Anterior cingulate cortex (tissue), 58 donors: ENCODE data around the gene YJEFN3.

Source experiments
- DNase-seq, 58 donors: peaks; one replicate each; lab custom pipeline; 2025; lab: John Stamatoyannopoulos, UW

YJEFN3 gene

GRCh38 chr19:19570571-19570970 lies 41.9 kb downstream of the YJEFN3 start:
- no peak for DNase-seq

GRCh38 chr19:19571071-19571786 lies 42.5 kb downstream of the YJEFN3 start:
- no peak for DNase-seq

- no peak for DNase-seq
Measured at GRCh38 chr19:19575411-19575810, 46.7 kb downstream of the YJEFN3 start.

DNA sequence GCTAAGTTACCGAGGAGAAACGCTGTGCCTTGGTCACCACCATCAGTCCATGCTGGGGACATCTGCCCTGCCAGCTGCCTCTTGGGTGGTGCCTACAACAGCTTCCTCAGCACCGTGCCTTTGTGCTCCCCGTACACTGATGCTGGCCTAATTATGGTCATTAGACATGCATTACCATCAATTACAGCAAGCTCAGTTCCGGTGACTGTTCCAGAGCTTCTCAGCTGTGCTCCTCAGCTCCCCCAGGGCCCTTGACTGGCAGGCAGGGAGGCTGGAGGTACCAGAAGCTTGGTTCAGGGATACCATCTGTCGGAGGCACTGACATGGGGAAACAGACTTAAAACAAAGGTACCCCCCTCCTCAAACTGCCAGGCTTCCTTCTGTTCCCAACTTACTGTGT lies 49.5 kb downstream of the YJEFN3 start:
- peak in 3 of 58 donors; percentile 2 to 7 (median 7) for DNase-seq

DNA sequence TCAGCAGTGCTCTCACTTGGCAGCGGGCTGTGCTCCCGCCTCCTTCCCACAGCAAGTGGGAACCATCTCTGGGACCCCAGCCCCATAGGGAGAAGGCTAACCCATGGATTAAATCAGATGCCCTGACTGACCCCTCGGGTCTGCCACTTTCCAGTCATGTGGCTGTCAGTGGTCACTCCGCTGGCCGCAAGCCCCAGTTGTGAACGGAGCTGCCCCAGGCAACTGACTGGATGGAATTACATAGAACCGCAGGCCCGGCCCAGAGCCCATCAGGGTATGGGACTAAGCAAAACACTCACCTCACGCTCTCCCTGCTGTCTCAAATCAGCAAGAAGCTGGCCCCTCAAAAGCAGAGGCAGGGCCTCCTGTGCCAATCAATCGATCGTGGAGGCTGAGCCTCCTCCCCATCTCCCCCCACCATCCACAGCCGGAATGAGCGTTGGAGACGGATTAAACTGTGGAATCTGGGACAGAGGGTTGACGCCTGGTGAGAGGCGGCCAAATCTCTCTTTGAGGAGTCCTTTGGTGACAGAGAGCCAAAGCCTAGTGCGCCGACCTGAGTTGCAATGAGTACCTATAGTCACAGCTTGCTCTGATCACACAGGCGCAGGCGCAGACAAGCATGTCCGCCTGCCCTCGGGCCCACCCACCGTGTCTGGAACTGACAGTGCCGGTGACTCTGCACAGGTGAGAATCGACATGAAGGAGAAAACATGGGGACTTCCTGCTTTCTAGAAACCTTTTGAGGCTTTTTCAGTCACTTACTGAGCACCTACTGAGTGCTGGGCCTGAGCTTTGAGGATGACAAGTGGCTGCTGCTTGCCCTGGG lies 51.0 kb downstream of the YJEFN3 start:
- no peak for DNase-seq

DNA sequence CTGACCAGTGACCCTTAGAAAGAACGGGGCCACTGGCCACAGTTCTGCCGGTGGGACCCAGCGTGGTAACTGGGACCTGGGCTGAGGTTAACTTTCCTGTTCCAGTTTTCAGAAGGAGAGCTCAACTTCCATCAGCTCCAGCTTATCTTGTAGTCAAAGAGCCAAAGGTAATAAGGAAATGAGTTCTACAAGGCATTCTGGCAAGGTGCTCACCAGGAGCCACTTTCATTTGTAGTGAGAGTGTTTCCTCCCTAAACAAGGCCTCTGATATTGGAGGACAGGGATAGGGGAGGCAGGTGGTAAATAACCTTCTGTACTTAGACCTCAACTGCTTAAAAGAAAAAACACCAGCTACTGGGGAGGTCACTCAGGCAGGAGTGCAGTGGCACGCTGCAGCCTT lies 51.7 kb downstream of the YJEFN3 start:
- DNase-seq: no peak

DNA sequence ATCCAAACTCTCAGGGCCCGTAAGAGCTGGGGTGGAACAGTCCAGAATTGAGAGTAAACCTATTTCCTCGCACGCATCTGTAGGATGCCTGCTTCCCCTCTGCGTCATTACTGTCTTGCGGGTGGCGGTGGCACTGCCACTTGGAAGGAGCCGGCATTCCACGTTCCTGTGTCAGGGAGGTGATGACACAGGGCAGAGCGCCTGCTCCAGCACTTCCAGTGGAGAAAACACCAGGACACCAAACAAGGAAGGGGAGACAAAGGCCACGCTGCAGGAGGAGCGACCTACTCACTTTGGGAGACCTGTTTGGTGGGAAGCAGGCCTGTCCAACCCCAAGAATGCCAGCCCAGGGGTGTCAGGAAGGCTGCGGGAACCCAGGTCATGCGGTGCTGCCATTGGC lies 52.7 kb downstream of the YJEFN3 start:
- DNase-seq: no peak

DNA sequence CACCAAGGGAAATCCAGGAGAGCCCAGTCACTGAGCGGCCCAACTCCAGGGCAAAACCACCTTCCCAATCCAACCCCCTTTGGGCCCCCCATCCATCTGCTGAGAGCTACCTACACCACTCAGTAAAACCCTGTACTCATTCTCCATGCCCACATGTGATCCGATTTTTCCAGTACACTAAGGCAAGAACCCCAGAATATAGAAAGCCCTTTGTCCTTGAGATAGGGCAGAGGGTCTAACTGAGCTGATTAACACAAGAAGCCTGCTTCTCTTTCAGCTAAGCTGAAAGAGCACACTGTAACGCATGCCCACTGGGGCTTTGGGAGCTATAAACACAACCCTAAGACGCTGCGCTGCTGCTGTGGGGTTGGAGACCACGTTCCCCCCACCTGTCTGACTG lies 53.8 kb downstream of the YJEFN3 start:
- no peak for DNase-seq

- no peak for DNase-seq
Measured at GRCh38 chr19:19584356-19584755, 55.6 kb downstream of the YJEFN3 start.
